Endothelial cell (in vitro differentiated cells): ENCODE data around the gene USP49. TPM values are rescaled to one million over a fixed set of nuclear protein-coding genes. Genes with fewer than 3 reads are reported as not detected.
A peak's percentile ranks its signal among the peaks of the same experiment; 100 is the strongest.
"Not testable (repeated sequence)": the region's sequence is repeated elsewhere in the genome, so short reads cannot be mapped to it uniquely, and the experiment has no call there.

Source experiments
- DNase-seq: peaks from one replicate; pipeline ENCODE4 v3.0.0; 2021; ENCODE audit warnings: low spot score
- H3K27ac Mint-ChIP-seq: one replicate; pipeline ENCODE4 v1.8.0; 2021; ENCODE audit warnings: mixed read lengths, inconsistent platforms; ENCODE audit not compliant: unreplicated experiment
- H3K27me3 Mint-ChIP-seq: one replicate; pipeline ENCODE4 v1.8.0; 2021; ENCODE audit warnings: mild to moderate bottlenecking, moderate library complexity, mixed read lengths, inconsistent platforms; ENCODE audit not compliant: unreplicated experiment
- H3K36me3 Mint-ChIP-seq: one replicate; pipeline ENCODE4 v1.8.0; 2021; ENCODE audit warnings: mild to moderate bottlenecking, low read depth, mixed read lengths, inconsistent platforms; ENCODE audit not compliant: unreplicated experiment
- H3K4me1 Mint-ChIP-seq: one replicate; pipeline ENCODE4 v1.8.0; 2021; ENCODE audit warnings: mild to moderate bottlenecking, mixed read lengths, inconsistent platforms; ENCODE audit not compliant: unreplicated experiment
- H3K4me3 Mint-ChIP-seq: one replicate; pipeline ENCODE4 v1.8.0; 2021; ENCODE audit warnings: mild to moderate bottlenecking, mixed read lengths, inconsistent platforms; ENCODE audit not compliant: unreplicated experiment
- H3K9me3 Mint-ChIP-seq: one replicate; pipeline ENCODE4 v1.8.0; 2021; ENCODE audit warnings: mixed read lengths, inconsistent platforms; ENCODE audit not compliant: unreplicated experiment
- total RNA-seq: library from RNA; stranded (reverse); fragmentation: NEBNext Ultra II Directional; extraction: Animal tissue kit (Norgen Biotek cat#: 25700); gene quantifications from one replicate; pipeline ENCODE4 v1.2.1, GENCODE V29; 2021; ENCODE audit not compliant: unreplicated experiment
- TF ChIP-seq, protein P1 (sequence below): fragments of 200-600 bp; sonication (generic); IDR thresholded peaks from one replicate; pipeline ENCODE4 v1.5.0; 2021; ENCODE audit warnings: antibody characterized with exemption; ENCODE audit not compliant: unreplicated experiment

USP49 gene
- total RNA-seq, 1 donor from 2014 or later = 7.1 TPM

DNA sequence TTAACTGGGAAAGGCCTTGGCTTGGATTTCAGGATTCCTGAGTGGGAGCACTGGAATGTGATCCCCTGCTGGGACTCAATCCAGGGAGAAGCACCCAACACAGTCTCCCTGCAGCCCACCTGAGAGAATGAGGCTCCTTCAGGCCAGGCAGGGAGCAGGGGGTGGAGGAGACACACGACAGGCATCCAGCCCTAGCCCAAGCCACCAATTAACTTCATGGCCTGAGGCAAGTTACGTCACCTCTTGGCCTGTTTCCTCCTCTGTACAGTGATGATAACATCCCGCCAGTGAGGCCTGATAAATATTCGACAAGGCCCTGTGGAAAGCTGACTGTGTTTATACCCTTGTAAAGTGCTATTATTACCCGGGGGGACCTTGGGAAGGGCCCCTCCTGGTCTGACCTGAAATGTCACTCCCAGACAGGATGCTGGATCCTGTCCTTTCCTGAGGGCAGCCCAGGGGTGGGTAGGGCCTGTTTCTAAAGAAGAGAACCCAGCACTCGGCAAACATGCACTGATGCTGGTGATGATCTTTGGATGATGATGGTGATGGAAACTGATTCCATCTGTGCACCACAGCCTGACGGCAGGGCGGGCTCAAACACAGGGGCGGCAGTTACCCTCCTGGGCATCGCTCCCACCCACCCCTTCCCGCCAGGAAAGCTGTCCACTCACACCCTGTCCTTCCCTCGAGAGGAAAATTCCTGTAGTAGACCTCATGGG is 127.9 kb downstream of the USP49 start:
- Mint-ChIP-seq H3K9me3 (no peaks in the 10 kb centered on the region), H3K36me3 (peaks cover 15% of the 10 kb centered on the region), H3K27ac (peak overlapping the region; percentile 24), H3K27me3 (peaks cover 3% of the 10 kb centered on the region), H3K4me3 (no peak overlapping the region), H3K4me1 (peaks cover 33% of the 10 kb centered on the region)
- DNase-seq = no peak
- TF ChIP-seq, protein P1, sequence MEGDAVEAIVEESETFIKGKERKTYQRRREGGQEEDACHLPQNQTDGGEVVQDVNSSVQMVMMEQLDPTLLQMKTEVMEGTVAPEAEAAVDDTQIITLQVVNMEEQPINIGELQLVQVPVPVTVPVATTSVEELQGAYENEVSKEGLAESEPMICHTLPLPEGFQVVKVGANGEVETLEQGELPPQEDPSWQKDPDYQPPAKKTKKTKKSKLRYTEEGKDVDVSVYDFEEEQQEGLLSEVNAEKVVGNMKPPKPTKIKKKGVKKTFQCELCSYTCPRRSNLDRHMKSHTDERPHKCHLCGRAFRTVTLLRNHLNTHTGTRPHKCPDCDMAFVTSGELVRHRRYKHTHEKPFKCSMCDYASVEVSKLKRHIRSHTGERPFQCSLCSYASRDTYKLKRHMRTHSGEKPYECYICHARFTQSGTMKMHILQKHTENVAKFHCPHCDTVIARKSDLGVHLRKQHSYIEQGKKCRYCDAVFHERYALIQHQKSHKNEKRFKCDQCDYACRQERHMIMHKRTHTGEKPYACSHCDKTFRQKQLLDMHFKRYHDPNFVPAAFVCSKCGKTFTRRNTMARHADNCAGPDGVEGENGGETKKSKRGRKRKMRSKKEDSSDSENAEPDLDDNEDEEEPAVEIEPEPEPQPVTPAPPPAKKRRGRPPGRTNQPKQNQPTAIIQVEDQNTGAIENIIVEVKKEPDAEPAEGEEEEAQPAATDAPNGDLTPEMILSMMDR = no peak

DNA sequence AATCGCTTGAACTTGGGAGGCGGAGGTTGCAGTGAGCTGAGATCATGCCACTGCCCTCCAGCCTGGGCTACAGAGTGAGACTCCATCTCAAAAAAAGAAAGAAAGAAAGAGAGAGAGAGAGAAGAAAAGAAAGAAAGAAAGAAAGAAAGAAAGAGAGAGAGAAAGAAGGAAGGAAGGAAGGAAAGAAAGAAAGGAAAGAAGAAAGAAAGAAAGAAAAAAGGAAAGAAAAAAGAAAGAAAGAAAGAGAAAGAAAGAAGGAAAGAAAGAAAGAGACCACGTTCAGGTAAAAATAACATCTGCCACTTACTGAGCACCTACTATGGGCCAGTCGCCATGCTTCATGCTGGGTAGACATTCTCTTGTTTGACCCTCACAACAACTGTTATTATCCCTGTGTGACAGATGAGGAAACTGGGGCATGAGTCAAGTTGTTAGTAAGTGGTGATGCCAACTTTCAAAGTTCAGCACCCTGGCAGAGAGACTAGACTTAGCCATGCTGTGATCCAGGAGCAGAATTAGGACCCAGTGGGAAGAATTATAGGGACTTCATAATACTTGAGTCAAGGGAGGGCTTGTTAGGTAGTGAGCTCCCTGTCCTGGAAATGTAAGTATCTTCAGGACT is 129.0 kb downstream of the USP49 start:
- not testable (repeated sequence) for DNase-seq, H3K9me3 Mint-ChIP-seq, H3K4me3 Mint-ChIP-seq, H3K27me3 Mint-ChIP-seq, H3K27ac Mint-ChIP-seq, H3K36me3 Mint-ChIP-seq
- peaks cover 31% of the 10 kb centered on the region for H3K4me1 Mint-ChIP-seq

DNA sequence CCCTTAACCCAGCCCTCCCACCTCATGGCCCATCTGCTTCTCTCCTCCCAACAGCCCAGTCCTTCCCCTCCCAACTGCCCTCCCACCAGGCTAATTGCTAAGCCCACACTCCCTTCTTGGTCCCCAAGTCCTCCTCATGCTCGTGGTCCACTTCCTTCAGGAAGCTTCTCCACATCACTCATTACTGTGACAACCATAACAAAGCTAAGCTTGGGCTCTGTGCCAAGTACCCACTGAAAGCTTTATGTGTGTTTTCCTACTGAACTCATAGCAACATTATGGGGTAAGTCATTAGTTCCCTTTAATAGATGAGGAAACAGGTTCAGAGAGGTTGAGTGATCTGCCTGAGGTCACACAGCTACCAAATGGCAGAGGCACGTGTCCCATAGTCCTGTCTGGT is 131.7 kb downstream of the USP49 start:
- H3K4me3 Mint-ChIP-seq = no peak overlapping the region
- H3K9me3 Mint-ChIP-seq = no peaks in the 10 kb centered on the region
- H3K27me3 Mint-ChIP-seq = peaks cover 3% of the 10 kb centered on the region
- no peak overlapping the region for H3K27ac Mint-ChIP-seq
- H3K4me1 Mint-ChIP-seq = peaks cover 21% of the 10 kb centered on the region
- H3K36me3 Mint-ChIP-seq = peaks cover 4% of the 10 kb centered on the region
- TF ChIP-seq, protein P1 = no peak
- DNase-seq = no peak

DNA sequence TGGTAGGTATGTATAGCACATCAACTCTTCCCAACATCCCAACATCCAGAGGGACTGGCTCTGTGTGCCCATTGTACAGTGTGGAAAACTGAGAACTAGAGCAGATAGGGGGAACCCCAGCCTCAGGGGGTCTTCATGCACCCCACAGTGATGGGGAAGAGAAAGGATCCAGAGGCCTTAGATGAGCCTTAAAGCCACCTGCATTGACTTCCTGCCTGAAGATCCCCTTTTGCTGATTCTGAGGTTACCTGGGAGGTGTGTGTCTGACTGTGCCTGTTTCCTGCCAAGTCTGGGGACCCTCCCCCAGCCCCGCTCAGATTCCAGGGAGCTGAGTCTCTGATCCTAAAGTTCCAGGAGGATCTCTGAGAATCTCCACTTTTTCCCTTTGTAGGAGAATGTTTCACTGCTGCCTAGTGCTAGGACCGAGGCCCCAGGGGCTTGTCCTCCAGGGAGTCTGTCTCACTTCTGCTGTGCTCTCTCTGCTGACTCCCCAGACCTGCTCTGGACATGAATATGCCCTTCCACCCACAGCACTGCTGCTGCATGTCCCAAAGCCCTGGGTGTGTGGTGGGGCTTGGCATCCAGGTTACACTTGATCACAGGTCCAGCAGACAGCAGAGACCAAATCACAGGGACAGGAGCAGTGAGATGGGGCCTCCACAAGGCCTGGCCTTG is 135.1 kb downstream of the USP49 start:
- TF ChIP-seq, protein P1 = no peak
- Mint-ChIP-seq H3K4me3 (no peak overlapping the region), H3K4me1 (peaks cover 3% of the 10 kb centered on the region), H3K27ac (no peak overlapping the region), H3K27me3 (peaks cover 2% of the 10 kb centered on the region), H3K36me3 (peaks cover 4% of the 10 kb centered on the region), H3K9me3 (no peaks in the 10 kb centered on the region)
- no peak for DNase-seq

DNA sequence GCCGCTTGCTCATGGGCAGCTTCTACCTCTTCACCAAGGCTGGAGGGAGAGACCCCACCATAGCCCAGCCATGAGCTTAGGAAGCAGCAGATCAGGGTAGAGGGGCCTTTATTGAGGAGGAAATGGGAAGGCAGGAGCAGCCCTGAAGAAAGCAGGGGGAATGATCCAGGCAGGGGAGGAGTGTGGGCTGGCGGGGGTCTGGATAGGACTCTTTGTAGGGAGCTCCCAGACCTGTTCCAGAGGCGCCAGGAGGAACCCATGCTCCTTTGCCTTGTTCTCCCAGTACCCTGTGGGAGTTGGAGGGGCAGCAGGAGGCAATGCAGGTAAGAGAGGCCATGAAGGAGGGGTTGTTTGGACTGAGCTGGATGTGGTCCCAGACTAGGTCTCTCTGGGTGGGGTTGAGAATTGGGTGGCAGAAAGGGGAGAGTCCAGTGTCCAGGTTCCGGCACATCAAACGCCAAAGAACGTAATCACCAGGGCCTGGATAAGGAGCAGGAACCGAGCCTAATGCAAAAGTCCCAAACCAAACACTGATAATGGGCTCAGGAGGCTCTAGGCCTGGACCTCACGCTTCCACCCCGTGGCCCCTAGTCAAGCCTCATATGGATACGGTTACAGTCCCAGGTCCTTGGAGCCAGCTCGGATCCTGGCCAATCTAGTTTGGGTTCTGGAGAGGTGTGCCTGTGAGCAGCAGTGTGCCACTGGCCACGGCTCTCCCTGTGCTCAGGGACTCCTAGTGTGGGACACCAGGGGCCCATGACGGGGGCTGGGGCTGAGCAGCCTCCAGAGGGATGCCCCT is 135.9 kb downstream of the USP49 start:
- Mint-ChIP-seq H3K27ac (no peak overlapping the region), H3K4me1 (peaks cover 3% of the 10 kb centered on the region)

More for the DNA sequence above, 135.9 kb downstream of the USP49 start:
- DNase-seq = no peak
- TF ChIP-seq, protein P1 = no peak
- peaks cover 2% of the 10 kb centered on the region for H3K27me3 Mint-ChIP-seq
- H3K36me3 Mint-ChIP-seq = peaks cover 4% of the 10 kb centered on the region
- no peak overlapping the region for H3K4me3 Mint-ChIP-seq
- H3K9me3 Mint-ChIP-seq = no peaks in the 10 kb centered on the region
